LoVo (cell line): ENCODE results near the gene CD36.
"Not testable (repeated sequence)": the region's sequence is repeated elsewhere in the genome, so short reads cannot be mapped to it uniquely, and the experiment has no call there.

Source experiments
- DNase-seq: peaks from one replicate; pipeline ENCODE4 v3.0.0-alpha.2; 2016; ENCODE audit warnings: low spot score

CD36 gene

DNA sequence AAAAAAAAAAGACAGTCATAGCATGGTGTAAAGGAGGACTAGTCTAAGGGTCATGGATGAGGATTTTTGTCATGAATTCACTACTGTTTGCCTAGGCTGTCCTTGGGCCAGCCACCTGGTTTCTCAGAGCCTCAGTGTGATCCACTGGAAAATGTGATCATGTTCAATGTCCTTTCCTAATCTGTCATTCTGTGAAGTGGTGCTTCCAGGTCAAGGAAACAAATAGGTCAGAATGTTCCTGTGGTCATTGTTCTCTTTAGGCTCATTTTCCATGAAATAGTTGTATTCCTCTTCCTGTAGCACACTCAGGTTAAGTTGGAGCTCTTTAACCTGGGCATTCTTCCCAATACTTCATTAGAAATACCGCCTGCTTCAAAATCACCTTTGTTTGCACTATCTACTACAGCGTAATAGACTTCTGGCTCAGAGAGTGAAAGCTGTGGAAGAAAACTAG, 16.5 kb downstream of the CD36 start:
- DNase-seq, result no peak

DNA sequence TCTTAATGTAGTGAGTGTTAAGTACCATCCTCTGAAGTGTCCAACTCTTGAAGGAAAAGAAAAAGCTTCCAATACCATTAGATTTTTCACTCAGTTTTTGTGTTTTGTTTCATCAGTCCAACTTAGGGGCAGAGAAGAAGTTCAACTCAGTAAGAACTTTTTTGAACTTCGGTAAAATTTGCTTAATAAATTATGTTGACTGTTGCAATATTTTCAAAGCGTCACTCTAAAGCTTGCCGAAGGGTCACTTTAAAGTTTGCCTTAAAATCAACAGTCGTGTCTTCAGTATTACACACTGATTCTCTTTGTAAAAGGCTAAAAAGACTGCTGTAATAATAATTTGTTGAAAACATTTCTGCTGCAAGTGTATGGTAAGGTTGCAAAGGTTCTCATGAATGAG, 17.6 kb downstream of the CD36 start:
- DNase-seq, result no peak

GRCh38 chr7:80659120-80660055, 20.9 kb downstream of the CD36 start:
- DNase-seq, result peak; percentile 68

DNA sequence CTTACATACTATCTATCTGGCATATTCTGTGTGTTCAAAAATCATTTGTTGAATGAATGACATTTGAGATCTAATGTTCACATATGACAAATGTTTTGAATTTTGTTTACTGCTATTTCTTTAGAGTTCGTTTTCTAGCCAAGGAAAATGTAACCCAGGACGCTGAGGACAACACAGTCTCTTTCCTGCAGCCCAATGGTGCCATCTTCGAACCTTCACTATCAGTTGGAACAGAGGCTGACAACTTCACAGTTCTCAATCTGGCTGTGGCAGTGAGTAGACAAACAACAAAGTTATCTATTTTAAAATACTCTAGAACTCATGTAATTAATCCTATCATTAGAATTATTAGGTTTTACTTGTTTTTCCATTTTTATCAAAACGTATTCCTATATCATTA, 22.5 kb downstream of the CD36 start:
- no peak for DNase-seq

DNA sequence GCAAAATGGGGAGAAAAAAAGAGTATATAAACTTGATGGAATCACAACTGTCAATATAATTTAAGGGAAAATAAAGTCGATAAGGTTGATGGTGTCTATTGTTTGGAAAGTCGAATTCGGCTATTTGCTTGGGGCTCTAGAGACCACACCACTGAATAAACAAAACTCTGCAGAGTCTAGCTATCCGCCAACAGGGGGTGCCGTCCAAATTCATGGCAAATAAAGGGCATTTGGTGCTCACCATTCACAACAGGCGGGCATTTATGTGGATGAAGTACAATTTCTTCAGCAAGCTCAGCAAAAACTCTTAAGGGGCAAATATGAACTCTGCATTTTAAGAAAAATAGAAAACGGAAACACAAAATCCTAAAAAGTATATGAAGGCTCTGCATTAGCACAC, 23.3 kb downstream of the CD36 start:
- no peak for DNase-seq

DNA sequence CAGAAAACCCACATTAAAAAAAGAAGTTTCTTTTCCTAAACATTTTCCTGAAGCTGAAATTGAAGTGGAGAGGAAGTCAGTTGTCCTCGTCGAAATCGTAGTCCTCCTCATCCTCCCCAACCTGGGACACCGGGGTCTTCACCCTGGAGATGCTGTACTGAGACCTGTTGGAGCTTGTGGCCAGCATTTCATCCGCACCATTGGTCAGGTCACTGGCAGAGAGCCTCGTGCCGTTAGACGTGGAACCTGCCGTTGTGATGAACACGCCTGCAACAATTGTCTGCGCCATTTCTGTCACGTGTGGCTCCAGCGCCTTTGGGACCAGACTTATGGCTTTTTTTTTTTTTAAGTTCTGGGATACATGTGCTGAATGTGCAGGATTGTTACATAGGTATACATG, 23.8 kb downstream of the CD36 start:
- DNase-seq, result no peak

GRCh38 chr7:80665526-80665925, 27.1 kb downstream of the CD36 start:
- no peak for DNase-seq

GRCh38 chr7:80666376-80666775, 27.9 kb downstream of the CD36 start:
- DNase-seq, result peak; percentile 55

DNA sequence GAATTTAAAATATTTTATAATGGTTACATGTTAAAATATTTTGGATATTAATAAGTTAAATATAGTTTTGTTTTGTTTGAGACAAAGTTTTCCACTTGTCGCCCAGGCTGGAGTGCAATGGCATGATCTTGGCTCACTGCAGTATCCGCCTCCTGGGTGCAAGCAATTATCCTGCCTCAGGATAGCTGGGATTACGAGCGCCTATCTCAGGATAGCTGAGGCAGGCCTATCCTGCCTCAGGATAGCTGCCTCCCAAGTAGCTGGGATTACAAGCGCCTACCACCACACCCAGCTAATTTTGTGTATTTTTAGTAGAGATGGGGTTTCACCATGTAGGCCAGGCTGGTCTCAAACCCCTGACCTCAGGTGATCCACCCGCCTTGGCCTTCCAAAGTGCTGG, 30.9 kb downstream of the CD36 start:
- not testable (repeated sequence) for DNase-seq

GRCh38 chr7:80671744-80672143, 33.3 kb downstream of the CD36 start:
- DNase-seq, result no peak

- DNase-seq, result no peak
These were observed 36.6 kb downstream of the CD36 start for GRCh38 chr7:80675090-80675489.

DNA sequence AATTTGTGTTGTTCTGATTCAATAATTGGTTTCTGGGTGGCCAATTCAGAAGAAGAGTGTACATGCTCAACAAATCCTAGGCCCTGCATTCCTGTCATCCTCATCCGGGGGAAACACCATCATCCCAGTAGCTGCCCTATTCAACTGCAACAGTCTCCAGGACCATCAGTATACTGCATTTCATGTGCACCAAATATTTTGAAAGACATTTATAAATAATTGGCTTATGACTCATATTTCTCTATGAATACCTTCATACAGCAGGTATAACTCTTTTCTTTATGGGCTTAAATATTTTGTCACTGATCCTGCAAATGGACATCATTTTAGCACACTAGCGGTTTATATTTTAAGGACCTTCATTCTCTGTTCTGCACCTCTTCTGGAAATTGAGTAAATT, 38.0 kb downstream of the CD36 start:
- no peak for DNase-seq

- DNase-seq, result no peak
These were observed 39.2 kb downstream of the CD36 start for GRCh38 chr7:80677629-80678028.

DNA sequence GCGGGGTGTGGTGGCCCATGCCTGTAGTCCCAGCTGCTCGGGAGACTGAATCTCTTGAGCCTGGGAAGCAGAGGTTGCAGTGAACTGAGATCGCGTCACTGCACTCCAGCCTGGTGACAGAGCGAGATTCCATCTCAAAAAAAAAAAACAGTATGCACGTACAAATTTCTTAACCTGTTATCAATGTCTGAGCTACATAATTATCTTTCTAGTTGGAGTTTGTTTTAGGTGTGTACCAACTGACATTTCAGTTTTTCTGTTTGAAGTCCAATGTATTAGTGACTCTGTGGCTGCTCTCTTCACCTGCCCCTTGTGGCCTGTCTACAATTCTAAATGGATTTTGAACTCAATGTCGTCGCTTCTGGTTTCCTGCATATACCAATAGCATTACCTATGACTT, 40.3 kb downstream of the CD36 start:
- DNase-seq, result no peak

DNA sequence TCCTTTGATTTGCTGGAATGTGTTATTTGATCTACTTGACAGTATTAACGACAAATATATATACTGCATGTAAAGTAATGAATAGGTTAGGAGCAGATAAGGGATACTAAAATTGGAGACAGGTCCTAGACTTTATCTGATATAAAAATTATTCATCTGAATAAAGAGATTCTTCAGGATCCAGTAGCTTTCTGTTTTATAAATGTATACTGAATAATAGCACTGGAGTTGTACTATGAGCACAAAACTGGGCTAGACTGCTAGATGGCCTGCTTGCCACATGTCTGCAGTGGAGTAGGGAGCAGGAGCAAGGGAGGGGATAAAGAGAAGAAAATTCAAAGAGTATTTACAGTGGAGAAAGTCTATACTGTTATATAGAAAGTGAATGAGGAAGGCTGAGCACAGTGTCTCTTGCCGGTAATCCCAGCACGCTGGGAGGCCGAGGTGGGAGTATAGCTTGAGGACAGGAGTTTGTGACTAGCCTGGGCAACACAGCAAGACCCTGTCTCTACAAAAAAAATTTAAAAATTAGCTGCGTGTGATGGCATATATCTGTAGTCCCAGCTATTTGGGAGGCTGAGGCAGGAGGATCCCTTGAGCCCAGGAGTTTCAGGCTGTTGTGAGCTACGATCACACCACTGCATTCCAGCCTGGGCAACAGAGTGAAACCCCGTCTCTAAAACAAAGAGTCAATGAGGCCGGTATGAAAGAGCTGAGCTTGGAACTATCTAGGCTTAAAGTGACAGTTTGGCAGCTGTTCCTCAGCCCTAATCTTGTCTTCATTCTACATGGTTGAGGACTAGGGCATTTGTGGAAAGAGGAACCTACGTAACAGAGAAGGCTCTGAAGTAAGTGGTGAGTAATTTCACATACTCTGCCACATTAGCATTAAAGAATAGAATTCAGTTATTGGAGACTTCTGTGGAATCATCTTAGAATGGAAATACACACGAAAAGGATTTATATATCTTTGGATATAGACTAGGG, 41.8 kb downstream of the CD36 start:
- no peak for DNase-seq

- peak; percentile 63 for DNase-seq
These were observed 42.9 kb downstream of the CD36 start for GRCh38 chr7:80681272-80681885.

GRCh38 chr7:80682744-80683143, 44.3 kb downstream of the CD36 start:
- DNase-seq, result no peak

DNA sequence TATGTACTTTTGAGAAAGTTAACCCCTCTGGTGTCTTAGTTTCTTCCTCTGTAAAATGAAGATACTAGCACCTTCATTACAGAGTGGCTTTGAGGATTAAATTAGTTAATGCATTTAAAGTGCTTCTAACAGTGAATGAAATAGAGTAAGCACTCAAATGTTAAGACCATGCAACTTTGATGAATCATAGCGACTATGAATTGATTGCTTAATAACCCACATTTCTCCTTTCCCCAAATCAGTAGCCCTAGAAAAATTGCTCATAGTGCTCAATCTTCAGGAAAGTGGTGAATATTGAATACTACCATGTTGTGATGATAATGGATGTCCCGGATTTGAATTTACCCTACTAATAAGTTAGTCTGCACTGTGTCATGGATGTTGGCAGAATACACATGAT, 48.1 kb downstream of the CD36 start:
- no peak for DNase-seq

GRCh38 chr7:80699045-80699638, 60.7 kb downstream of the CD36 start:
- peak; percentile 81 for DNase-seq

DNA sequence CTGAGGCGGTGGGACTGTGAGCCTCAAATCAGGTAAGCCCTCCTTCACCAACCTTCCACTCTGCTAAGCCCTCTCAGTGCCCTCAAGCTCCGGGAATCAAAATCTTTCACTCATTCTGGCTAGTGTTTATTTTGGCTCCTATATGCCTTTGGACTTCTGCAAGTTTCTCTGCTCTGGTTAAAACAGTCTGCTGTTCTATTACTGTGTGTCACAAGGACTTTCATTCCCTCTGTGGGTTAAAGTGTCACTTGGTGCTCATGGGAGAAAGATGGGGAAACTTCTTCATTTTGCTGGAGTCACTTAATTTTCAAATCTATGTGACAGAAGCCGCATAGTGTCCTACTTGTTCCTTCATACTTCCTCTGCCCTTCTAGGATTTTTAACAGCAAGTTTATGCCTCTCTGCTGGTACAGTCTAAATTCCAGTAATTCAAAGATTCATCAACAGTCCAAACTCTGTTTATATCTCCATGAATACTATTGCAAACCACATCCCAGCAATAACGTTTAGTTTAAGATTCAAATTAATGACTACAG, 61.3 kb downstream of the CD36 start:
- DNase-seq, result no peak

DNA sequence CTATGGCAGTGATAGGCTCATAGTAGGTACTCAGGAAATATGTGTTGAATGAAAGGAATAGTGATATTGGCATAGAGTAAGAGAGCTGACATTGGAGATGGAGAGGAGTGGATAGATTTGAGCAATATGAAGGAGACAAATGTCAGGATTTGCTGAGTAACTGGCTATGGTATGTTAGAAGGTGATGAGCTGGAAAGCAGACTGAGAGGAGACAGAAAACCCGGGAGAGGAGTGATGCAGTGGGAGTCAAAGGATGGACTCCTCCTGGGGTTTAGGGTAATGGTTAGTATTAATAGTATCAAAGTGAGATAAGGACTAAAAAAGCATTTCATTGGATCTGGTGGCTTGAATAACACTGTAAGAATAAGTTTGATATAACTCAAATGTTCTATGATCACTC, 64.8 kb downstream of the CD36 start:
- DNase-seq, result no peak
